ENCODE results near the gene CCT2. TPM values are rescaled to one million over a fixed set of nuclear protein-coding genes. Genes with fewer than 3 reads are reported as not detected.

The CCT2 gene
- total and polyA plus RNA-seq, 9 of the 15 experiments (the other 6 are each of a cell fraction or from before 2014, with no cell fraction given) = 341 to 738 (median 490) TPM

GRCh38 chr12:69598174-69598753 is 13.0 kb downstream of the CCT2 start (continued):
- no peak for TF ChIP-seq TFAP4 (CRISPR knock-in tag; IDR thresholded peaks at IDR 0.05; ENCODE audit: borderline replicate concordance)
- TF ChIP-seq GABPB1 (CRISPR knock-in tag; IDR thresholded peaks at IDR 0.05) = no peak
- TF ChIP-seq CREB3L1 (IDR thresholded peaks at IDR 0.05; ENCODE audit: borderline replicate concordance, low read depth) = no peak
- TF ChIP-seq TAL1 (IDR thresholded peaks at IDR 0.05) = no peak

GRCh38 chr12:69600804-69601203 is 15.5 kb downstream of the CCT2 start:
- ATAC-seq = peak; percentile 51
- TF ChIP-seq FOXP4 (CRISPR knock-in tag; IDR thresholded peaks at IDR 0.05; ENCODE audit: borderline replicate concordance) (no peak), SMAD2 (IDR thresholded peaks at IDR 0.05; ENCODE audit: low read depth, low read length) (no peak)

More at GRCh38 chr12:69600804-69601203, 15.5 kb downstream of the CCT2 start:
- Histone ChIP-seq H2AFZ (ENCODE audit: low read depth, low read length) (no peak overlapping the region), H3K4me2 (ENCODE audit: insufficient read depth, low read length) (no peak overlapping the region), H3K9me3 (replicated peaks; ENCODE audit: control insufficient read depth, insufficient read depth, low read depth, low read length) (no peaks in the 10 kb centered on the region), H3K27ac (ENCODE audit: extremely low read depth, low read depth, low read length) (no peak overlapping the region), H3K9me1 (ENCODE audit: control insufficient read depth, insufficient read depth, low read length) (no peaks in the 10 kb centered on the region), H3K9ac (ENCODE audit: insufficient read depth in 1 of 2, low read depth in 2 of 2, low read length in 2 of 2) (no peak overlapping the region), H3K4me1 (replicated peaks in 1 of 2; ENCODE audit: control insufficient read depth in 2 of 2, insufficient read depth in 2 of 2, low read length in 2 of 2) (no peaks in the 10 kb centered on the region; a peak in 1 of 5 replicates), H3K36me3 (ENCODE audit: control insufficient read depth, insufficient read depth, low read length) (peaks cover 73% of the 10 kb centered on the region), H3K79me2 (ENCODE audit: control insufficient read depth, insufficient read depth, low read length) (0 out of 3 replicates have a peak, but pooled peaks cover 1% of the 10 kb centered on the region), H3K27me3 (ENCODE audit: control insufficient read depth in 2 of 2, insufficient read depth in 2 of 2, low read length in 2 of 2) (no peaks in the 10 kb centered on the region), H4K20me1 (replicated peaks; ENCODE audit: control insufficient read depth, insufficient read depth, low read length) (no peaks in the 10 kb centered on the region), H3K4me3 (no peak overlapping the region)
- DNase-seq (ENCODE audit: extremely low read depth in 1 of 4, low spot score in 3 of 4) (no peak), FAIRE-seq (no peak)
- no TSS peak for BruUV-seq (replicated peaks)
- intact Hi-C loops (cut with micrococcal nuclease) = no loop called here
- in situ Hi-C loops (cut with MboI) = no loop called here
- ChIA-PET POLR2A (interaction anchor here (1.1 to 1.3 kb wide), 2 partner anchors 10 kb away, joined by 3 to 5 read pairs; partner anchors contain the start of gene LRRC10), CTCF (ENCODE audit: low intra/inter-chr PET ratio) (no interaction called here)
